Tibial nerve (tissue), 4 donors: ENCODE data around the gene PTN. TPM values are rescaled to one million over a fixed set of nuclear protein-coding genes. Genes with fewer than 3 reads are reported as not detected.

Experiments used
- DNase-seq, 2 donors: peaks; one replicate each; pipeline ENCODE4 v3.0.0-alpha.2; 2019; ENCODE audit warnings: low spot score in 2 of 2
- H3K27ac ChIP-seq, 4 donors: fragments of 200-600 bp; sonication (generic) in 3 of 4; one replicate each; pipeline ENCODE4 v1.5.1; 2017 to 2019; ENCODE audit warnings: mild to moderate bottlenecking in 1 of 4
- H3K27me3 ChIP-seq, 2 donors: fragments of 200-600 bp; sonication (generic) in 1 of 2; one replicate each; pipeline versions ENCODE4 v1.5.1 to v1.6.0; 2017 to 2019
- H3K36me3 ChIP-seq, 3 donors: fragments of 200-600 bp; sonication (generic); one replicate each; pipeline ENCODE4 v1.5.1; 2018 to 2019
- H3K4me1 ChIP-seq, 4 donors: fragments of 200-600 bp; sonication (generic) in 3 of 4; one replicate each; pipeline ENCODE4 v1.5.1; 2017 to 2019
- H3K4me3 ChIP-seq, 4 donors: fragments of 200-600 bp; sonication (generic) in 3 of 4; one replicate each; pipeline ENCODE4 v1.5.1; 2017 to 2019; ENCODE audit warnings: mild to moderate bottlenecking in 1 of 4, moderate library complexity in 1 of 4
- H3K9me3 ChIP-seq, 4 donors: fragments of 200-600 bp; sonication (generic) in 3 of 4; one replicate each; pipeline ENCODE4 v1.5.1; 2017 to 2019
- CTCF ChIP-seq, 5 experiments: fragments of 200-600 bp in 3 of 5; fragments of 450-650 bp in 2 of 5; sonication (generic) in 3 of 5; IDR thresholded peaks; one replicate each; pipeline ENCODE4 v1.5.1; 2016 to 2019; ENCODE audit warnings: antibody characterized with exemption in 5 of 5, mild to moderate bottlenecking in 3 of 5, moderate library complexity in 2 of 5
- EP300 ChIP-seq, 2 donors: sonication (generic); formaldehyde crosslinking; IDR thresholded peaks; one replicate each; pipeline ENCODE4 v1.6.1; 2017; ENCODE audit warnings: antibody characterized with exemption in 2 of 2, mild to moderate bottlenecking in 1 of 2
- POLR2A ChIP-seq, 2 donors: fragments of 450-650 bp; IDR thresholded peaks; one replicate each; pipeline ENCODE4 v1.6.1; 2017; ENCODE audit warnings: antibody characterized with exemption in 2 of 2, mild to moderate bottlenecking in 2 of 2, moderate library complexity in 2 of 2
- WGBS, 2 donors: methylation state at CpG; one replicate each; pipeline ENCODE4 v1.1.5; 2018; 5-methylcytosine and 5-hydroxymethylcytosine counted together
- total RNA-seq, 4 donors: library from RNA; depleted of rRNA; stranded (reverse); fragments of >200 nt; gene quantifications; one replicate each; pipeline ENCODE4 v1.1.0, GENCODE V29; 2016

Gene PTN
- total RNA-seq, 4 donors from 2014 or later = 5.0 to 10.0 (median 7.4) TPM

- Histone ChIP-seq H3K27ac (peak overlapping the region in 2 of 4 donors; percentile 19 to 32), H3K9me3 (peaks cover 0 to 5% (median 0%) of the 10 kb centered on the region in 4 donors), H3K4me1 (peaks cover 0 to 23% (median 6%) of the 10 kb centered on the region in 4 donors), H3K36me3 (no peaks in the 10 kb centered on the region), H3K27me3 (no peaks in the 10 kb centered on the region), H3K4me3 (no peak overlapping the region)
- TF ChIP-seq POLR2A (IDR thresholded peaks at IDR 0.05) (no peak), CTCF (IDR thresholded peaks at IDR 0.05) (no peak), EP300 (IDR thresholded peaks at IDR 0.05) (no peak)
- DNase-seq = no peak
Measured at GRCh38 chr7:137354961-137355360, 11.4 kb upstream of the PTN start.

DNA sequence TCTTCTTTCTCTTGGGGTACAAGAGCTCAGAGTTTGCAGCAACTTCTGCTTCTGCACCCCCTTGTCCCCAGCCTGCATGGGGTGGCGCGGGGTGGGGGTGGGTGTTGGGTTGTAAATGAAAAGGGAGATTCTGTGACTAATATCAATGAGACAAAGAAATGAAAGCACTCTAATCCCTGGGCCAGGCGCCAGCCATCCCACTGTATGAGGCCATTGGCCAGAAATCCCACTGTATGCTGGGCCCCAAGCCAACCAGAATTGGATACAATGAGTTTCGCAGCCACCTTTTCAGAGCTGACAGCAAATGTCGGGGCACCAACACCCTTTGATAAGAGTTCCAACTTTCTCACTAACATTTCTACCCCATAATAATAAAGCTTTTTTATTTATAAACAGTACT, 10.9 kb upstream of the PTN start:
- H3K4me3 ChIP-seq = no peak overlapping the region
- H3K27ac ChIP-seq = peak overlapping the region in 2 of 4 donors; percentile 19 to 33
- TF ChIP-seq POLR2A (IDR thresholded peaks at IDR 0.05) (no peak), EP300 (IDR thresholded peaks at IDR 0.05) (peak in 1 of 2 donors; percentile 11), CTCF (IDR thresholded peaks at IDR 0.05) (no peak)
- no peaks in the 10 kb centered on the region for H3K27me3 ChIP-seq
- H3K36me3 ChIP-seq = no peaks in the 10 kb centered on the region
- peaks cover 0 to 23% (median 6%) of the 10 kb centered on the region in 4 donors for H3K4me1 ChIP-seq
- DNase-seq = peak in 1 of 2 donors; percentile 13
- peaks cover 0 to 4% (median 0%) of the 10 kb centered on the region in 4 donors for H3K9me3 ChIP-seq
- WGBS, 2 donors = 31 to 35% methylated on average over 5 of the region's 5 CpGs

DNA sequence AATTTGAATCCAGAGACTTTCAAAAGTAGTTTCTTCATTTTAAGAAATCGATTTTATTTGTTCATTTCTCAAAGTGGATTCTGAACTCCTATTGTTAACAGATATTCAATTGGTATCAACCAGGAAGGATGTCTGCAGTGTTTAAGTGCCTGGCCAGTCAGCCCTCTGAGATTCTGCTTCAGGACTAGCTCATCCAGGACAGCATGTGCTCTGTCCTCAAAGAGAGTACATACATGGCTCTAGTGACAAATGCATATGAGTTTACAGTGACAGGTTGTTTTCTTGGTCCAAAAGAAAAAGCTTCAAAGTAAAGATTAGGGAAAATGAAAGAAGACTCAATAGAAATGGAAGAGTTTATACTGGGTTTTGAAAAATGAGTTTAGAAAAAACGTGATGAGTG, 8.4 kb upstream of the PTN start:
- no peaks in the 10 kb centered on the region for H3K36me3 ChIP-seq
- no peak overlapping the region for H3K4me3 ChIP-seq
- H3K27me3 ChIP-seq = no peaks in the 10 kb centered on the region
- DNase-seq = no peak
- no peaks in the 10 kb centered on the region for H3K9me3 ChIP-seq
- H3K4me1 ChIP-seq = peaks cover 0 to 23% (median 6%) of the 10 kb centered on the region in 4 donors
- TF ChIP-seq CTCF (IDR thresholded peaks at IDR 0.05) (no peak), POLR2A (IDR thresholded peaks at IDR 0.05) (no peak), EP300 (IDR thresholded peaks at IDR 0.05) (no peak)
- H3K27ac ChIP-seq = no peak overlapping the region
- WGBS, 2 donors = 74 to 75% methylated on average over 2 of the region's 2 CpGs

DNA sequence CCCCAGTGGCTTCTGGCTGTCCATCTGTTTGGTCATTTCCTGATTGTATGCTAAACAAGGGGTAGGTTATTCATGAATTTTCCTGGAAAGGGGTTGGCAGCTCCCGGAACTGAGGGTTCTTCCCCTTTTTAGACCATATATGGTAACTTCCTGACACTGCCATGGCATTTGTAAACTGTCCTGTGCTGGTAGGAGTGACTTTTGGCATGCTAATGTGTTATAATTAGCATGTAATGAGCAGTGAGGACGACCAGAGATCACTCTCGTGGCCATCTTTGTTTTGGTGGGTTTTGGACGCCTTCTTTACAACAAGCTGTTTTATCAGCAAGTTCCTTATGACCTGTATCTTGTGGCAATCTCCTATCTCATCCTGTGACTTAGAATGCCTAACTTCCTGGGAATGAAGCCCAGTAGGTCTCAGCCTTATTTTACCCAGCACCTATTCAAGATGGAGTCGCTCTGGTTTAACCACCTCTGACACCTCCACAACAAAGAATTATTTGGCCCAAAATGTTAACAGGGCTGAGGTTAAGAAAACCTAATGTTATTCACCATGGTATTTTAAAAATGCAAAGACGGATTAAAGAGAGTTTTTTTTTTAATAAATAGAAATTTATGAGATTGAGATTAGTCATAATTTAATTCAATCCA, 2.4 kb upstream of the PTN start:
- Histone ChIP-seq H3K4me3 (no peak overlapping the region), H3K36me3 (no peaks in the 10 kb centered on the region), H3K4me1 (peaks cover 0 to 20% (median 0%) of the 10 kb centered on the region in 4 donors), H3K9me3 (no peaks in the 10 kb centered on the region), H3K27me3 (no peaks in the 10 kb centered on the region), H3K27ac (no peak overlapping the region)
- DNase-seq = no peak
- TF ChIP-seq EP300 (IDR thresholded peaks at IDR 0.05) = no peak
- TF ChIP-seq POLR2A (IDR thresholded peaks at IDR 0.05) = no peak
- no peak for TF ChIP-seq CTCF (IDR thresholded peaks at IDR 0.05)
- WGBS, 2 donors = 73 to 75% methylated on average over 6 of the region's 6 CpGs

DNA sequence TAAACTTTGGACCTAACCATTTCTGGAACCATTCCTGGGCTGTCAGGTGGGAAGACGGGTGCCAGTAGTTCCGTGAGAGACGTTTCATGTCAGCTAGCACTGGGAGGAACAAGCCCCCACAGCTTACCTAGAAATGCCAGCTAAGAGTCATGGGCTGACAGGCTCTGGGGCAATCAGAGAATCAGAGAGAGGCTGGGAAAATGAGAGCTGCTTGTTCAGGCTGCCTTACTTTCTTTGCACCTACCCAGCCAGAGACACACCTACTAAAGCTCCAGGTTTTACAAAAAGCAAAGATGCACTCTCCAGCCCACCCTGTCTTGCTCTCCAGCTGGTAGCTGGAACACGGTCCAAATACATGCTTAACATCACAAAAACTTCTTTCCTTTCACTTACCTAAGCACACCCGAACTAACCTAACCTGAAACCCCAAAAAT, 688 bp downstream of the PTN start:
- no peaks in the 10 kb centered on the region for H3K36me3 ChIP-seq
- WGBS, 2 donors = 26% methylated on average over 5 of the region's 5 CpGs
- DNase-seq = no peak
- no peak for TF ChIP-seq CTCF (IDR thresholded peaks at IDR 0.05)
- TF ChIP-seq EP300 (IDR thresholded peaks at IDR 0.05) = no peak
- no peak for TF ChIP-seq POLR2A (IDR thresholded peaks at IDR 0.05)
- H3K4me3 ChIP-seq = peak overlapping the region; percentile 27 to 50 (median 43)
- no peaks in the 10 kb centered on the region for H3K27me3 ChIP-seq
- peaks cover 0 to 33% (median 0%) of the 10 kb centered on the region in 4 donors for H3K4me1 ChIP-seq
- H3K9me3 ChIP-seq = no peaks in the 10 kb centered on the region
- H3K27ac ChIP-seq = peak overlapping the region in 2 of 4 donors; percentile 71 to 75
